GM12865 (cell line): ENCODE measurements around the gene NPIPA8.
"Not testable (repeated sequence)": the region's sequence is repeated elsewhere in the genome, so short reads cannot be mapped to it uniquely, and the experiment has no call there.

Experiments used
- DNase-seq: peaks from one replicate; pipeline ENCODE4 v3.0.0; 2010; ENCODE audit warnings: low read depth
- H3K4me3 ChIP-seq: 2 replicates; pipeline ENCODE4 v1.5.1; 2011; ENCODE audit warnings: mild to moderate bottlenecking, low read depth, low read length, control low read depth

NPIPA8 gene

DNA sequence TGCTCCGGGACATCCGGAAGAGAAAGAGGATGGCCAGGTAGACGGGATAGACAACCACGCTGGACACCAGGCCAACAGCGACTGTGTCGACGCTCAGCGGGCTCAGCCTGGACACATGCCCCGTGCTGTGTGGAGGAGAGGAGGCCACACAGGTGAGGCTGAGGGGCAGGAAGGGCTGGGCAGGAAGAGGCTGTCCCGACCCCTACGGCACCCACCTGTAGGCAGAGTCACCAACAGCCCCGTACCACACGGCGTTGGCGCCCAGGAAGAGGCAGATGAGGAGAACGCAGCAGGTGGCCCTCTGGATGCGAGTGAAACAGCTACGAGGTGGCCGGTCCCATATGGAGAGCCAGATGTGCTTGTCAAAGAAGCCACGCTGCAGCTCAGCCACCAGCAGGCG lies at the start of gene NPIPA8:
Gene NPIPA8, minus strand, starts transcription at position 101 of the 400 bp plus-strand sequence. CDS start 4,074 bp downstream, outside the sequence.
- not testable (repeated sequence) for DNase-seq, H3K4me3 ChIP-seq

DNA sequence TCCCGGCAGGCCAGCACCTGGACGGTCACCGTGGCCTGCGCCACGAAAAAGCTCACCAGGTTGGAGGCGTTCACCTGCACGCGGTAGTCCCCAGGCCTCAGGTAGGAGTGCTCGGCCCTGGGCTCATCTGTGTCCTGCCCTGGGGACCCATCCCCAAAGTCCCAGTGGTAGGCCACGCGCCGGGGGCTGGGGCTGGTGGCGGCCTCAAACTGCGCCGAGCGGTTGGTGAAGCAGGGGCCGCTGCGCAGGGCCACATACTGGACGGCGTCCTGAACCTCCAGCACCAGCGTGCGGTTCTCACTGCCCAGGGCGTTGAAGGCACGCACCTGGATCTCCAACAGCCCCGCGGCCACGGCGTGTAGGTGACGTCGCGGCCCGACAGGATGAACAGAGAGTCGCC lies 48.7 kb upstream of the NPIPA8 start:
- not testable (repeated sequence) for H3K4me3 ChIP-seq, DNase-seq

GRCh38 chr16:18384869-18385268 lies 48.3 kb upstream of the NPIPA8 start:
- not testable (repeated sequence) for H3K4me3 ChIP-seq, DNase-seq

GRCh38 chr16:18384098-18384636 lies 47.6 kb upstream of the NPIPA8 start:
- DNase-seq, H3K4me3 ChIP-seq: not testable (repeated sequence)

DNA sequence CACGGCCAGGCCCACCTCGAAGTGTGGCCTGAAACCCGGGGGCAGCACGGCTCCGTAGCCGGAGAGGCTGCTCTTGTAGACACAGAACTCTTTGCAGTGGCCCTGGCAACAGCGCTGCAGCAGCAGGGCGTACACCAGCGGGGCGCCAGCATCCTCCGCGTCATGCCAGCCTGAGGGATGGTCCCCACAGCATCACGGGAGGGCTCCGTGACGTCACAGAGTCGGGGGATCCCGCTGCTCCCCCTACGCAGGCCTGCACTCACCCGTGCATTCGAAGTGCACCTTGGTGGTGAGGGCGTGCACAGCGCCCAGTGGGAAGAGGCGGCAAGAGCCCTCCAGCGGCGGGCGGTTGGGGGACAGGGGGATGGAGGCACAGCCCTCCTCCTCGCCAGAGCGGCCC lies 46.2 kb upstream of the NPIPA8 start:
- H3K4me3 ChIP-seq, DNase-seq: not testable (repeated sequence)

DNA sequence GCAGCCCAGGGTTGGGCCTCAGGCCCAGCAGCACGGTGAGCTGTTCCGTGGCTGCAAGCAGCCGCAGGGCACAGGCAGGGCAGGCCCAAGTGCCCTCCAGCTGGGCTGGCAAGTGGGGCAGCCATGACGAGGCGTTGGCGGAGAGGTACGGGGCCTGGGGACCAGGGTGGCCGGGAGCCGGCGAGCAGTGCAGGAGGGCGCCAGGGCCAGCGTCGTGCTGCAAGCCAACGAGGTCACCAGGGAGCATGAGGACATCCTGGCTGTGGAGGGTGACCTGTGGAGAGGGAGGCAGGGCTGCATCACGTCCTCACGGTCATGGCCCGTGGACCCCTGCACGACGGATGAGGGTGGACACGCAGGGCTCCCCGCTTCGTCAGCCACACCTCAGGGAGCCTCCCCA lies 11.2 kb upstream of the NPIPA8 start:
- not testable (repeated sequence) for DNase-seq, H3K4me3 ChIP-seq

DNA sequence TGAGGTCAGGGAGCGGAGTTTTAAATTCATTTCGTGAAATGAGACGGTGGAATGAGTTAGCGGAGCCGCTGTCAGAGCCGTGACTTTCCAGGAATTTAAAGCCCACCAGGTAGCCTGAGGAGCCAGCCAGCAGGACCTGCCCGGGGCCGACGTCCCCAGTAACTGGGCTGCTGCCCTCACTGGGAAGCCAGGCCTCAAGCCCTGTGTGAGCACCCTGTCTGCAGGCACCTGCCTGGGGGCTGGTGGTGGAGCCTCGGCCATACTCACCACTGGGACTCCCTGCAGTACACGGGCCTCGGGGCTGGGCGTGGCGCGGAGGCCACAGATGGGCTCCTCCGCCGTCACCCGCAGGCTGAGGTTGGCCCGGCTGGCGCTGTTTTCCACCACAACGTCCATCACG lies 10.5 kb upstream of the NPIPA8 start:
- DNase-seq, H3K4me3 ChIP-seq: not testable (repeated sequence)

DNA sequence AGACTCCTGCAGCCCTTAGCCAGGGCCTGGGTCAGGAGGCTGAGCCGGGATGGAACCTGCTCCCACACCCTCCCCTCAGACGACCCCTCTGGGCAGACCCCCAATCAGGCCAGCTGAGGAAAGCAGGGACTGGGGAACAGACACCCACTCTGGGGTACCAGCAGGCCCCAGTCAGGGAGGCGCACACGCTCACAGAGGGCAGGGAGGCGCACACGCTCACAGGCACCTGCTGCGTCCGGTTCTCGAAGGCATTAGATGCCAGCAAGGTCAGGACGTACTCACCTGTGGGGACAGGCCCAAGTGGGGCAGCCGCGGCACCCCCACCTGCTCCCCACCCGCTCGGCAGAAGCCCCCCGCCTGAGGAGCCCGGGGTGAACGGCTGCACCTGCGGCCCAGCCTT lies 8.1 kb upstream of the NPIPA8 start:
- DNase-seq, H3K4me3 ChIP-seq: not testable (repeated sequence)

DNA sequence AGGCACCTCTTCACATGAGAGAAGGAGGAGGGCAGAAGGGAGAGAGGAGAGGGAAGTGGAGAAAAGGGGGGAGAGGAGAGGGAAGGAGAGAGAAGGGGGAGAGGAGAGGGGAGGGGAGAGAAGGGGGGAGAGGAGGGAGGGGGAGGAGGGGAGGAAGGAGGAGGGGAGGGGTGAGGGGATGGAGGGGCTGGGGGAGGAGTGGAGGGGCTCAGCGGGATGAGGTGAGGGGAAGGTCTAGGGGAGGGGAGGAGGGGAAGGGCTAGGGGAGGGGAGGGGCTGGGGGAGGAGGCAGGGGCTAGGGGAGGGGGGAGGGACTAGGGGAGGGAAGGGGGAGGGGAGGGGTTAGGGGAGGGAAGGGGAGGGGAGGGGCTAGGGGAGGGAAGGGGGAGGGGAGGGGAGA lies 5.5 kb upstream of the NPIPA8 start:
- H3K4me3 ChIP-seq, DNase-seq: not testable (repeated sequence)

DNA sequence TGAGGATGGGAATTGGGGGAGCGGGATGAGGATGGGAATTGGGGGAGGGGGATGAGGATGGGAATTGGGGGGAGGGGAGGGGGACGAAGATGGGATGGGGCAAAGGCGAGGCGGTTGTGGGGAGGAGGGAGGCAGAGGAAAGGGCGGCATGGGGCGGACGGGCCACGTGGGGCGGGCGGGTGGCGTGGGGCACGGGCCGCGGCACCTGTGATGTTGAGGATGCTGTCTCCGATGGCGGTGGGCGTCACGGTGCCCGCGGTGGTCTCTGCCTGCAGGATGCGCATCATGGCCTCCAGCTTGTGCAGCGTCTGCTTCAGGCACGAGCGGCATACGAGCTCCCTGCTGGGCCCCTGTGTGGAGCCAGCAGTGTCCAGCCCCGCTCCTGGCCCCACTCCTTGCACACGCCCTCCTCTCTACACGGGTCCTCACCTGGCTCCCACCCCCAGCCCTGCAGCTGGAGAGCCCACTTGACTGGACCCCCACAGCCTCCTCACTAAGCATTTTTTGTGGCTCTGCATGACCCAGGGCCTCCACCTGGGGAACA lies 5.0 kb upstream of the NPIPA8 start:
- not testable (repeated sequence) for DNase-seq, H3K4me3 ChIP-seq

GRCh38 chr16:18339210-18339609 lies 2.7 kb upstream of the NPIPA8 start:
- not testable (repeated sequence) for DNase-seq, H3K4me3 ChIP-seq

DNA sequence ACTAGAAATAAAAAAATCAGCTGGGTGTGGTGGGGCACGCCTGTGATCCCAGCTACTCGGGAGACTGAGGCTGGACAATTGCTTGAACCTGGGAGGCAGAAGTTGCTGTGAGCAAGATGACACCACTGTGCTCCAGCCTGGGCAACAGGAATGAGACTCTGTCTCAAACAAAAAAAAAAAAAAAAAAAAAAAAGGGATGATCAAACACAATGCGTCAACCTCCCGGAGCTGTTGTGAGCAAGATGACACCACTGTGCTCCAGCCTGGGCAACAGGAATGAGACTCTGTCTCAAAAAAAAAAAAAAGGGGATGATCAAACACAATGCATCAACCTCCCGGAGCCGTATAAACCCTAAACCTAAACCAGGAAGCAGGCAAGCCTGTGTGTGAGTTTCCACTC lies 24.7 kb downstream of the NPIPA8 start:
- not testable (repeated sequence) for H3K4me3 ChIP-seq, DNase-seq

DNA sequence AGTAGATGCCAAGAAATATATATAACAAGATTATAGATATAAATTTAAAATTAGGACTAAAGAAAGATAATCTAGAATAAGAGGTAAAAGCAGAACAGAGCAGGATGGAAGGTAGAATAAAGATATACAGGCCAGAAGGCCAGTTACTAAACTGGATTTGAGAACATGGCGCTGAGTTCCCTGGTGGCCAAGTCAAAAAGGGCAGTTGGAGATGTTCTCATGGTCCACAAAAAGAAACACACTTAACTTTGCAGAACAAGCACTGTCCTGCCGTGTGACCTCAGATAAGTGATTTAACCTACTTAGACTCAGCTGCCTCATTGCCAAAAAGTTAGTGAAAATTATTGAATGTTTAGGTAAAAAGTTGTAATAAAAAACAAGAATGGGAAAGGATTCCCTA lies 27.4 kb downstream of the NPIPA8 start:
- H3K4me3 ChIP-seq, DNase-seq: not testable (repeated sequence)

DNA sequence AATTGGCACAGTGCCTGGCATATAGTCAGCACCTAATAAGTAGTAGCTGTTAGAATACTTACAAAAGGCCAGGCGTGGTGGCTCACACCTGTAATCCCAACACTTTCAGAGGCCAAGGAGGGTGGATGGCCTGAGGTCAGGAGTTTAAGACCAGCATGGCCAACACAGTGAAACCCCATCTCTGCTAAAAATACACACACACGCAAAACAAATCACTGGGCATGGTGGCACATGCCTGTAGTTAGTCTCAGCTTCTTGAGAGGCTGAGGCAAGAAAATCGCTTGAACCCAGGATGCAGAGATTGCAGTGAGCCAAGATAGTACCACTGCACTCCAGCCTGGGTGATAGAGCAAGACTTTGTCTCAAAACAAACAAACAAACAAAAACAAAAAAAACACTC lies 29.3 kb downstream of the NPIPA8 start:
- H3K4me3 ChIP-seq, DNase-seq: not testable (repeated sequence)

GRCh38 chr16:18306066-18306465 lies 30.5 kb downstream of the NPIPA8 start:
- DNase-seq, H3K4me3 ChIP-seq: not testable (repeated sequence)

DNA sequence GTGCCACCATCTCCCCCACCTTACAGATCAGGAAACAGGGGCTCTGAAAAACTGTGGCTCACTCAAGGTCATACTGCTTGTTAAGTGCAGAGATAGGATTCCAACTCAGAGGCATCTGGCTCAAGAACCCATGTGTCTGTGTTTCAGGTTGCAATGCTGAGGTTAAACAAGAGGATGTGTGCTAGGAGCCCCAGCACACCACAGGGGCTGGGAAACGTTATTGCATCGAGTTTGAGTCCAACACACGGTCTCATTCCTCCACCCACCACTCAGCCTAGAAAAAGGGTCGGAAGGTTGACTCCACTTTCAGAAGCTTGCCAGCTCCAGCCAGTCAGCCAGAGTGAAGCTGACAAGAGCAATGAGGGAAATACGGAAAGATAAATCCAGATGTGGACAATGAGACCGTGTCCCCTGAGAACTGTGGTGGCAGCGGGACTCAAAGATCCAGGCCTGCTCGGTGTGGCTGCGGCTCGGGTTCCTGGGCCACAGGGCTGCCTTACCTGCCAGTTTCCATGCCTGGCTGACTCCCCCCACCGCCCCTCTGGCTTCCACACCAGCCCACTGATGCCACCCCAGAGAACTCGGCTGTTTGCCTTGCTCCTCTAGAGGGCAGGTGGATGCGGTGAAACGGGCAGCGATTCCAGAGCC lies 33.4 kb downstream of the NPIPA8 start:
- H3K4me3 ChIP-seq, DNase-seq: not testable (repeated sequence)

DNA sequence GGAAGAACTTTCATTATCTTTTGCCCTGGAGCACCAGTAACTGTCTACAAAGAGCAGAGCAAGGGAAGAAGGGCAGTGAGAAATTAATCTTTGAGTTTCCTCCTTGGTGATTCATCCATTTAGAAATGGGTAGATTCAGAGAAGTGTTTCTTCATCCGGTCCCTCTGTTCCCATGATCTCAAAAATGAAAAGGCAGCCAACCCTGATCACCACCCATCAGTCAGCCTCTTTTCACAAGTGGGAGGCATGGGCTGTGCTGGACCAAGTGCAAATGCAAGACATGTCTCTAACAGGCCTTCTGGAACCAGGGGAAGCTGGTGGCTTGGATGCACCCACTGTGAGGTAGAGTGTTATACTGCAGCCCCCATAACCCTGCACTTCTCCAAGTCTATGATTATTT lies 38.8 kb downstream of the NPIPA8 start:
- DNase-seq, H3K4me3 ChIP-seq: not testable (repeated sequence)

GRCh38 chr16:18296931-18297330 lies 39.6 kb downstream of the NPIPA8 start:
- not testable (repeated sequence) for H3K4me3 ChIP-seq, DNase-seq

GRCh38 chr16:18294371-18294770 lies 42.2 kb downstream of the NPIPA8 start:
- H3K4me3 ChIP-seq, DNase-seq: not testable (repeated sequence)

DNA sequence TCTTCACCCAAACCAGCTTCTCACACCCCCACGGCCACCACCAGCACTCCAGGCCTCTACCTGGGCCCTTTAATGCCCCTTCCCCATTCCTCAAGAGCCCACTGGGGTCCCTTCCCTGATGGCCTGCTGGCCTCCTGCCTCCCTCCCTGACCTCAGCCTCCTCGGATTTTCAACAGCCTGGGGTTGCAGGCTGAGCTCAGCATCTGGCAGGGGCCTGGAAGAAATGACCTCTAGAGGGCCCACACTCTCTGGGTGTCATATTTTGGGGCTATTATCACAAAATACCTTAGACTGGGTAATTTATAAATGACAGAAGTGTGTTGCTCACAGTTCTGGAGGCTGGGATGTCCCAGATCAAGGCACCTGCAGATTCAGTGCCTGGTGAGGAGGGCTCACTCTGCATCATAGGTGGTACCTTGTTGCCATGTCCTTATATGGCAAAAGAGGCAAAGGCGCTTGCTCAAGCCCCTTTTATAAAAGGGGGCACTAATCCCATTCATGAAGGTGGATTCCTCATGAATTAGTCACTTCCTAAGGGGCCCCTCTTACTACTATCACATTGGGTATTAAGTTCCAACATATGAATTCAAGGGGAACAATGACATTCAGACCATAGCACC lies 43.1 kb downstream of the NPIPA8 start:
- DNase-seq, H3K4me3 ChIP-seq: not testable (repeated sequence)
